ENCODE data around the gene CAMTA1.
A peak's percentile ranks its signal among the peaks of the same experiment; 100 is the strongest.
"Not testable (repeated sequence)": the region's sequence is repeated elsewhere in the genome, so short reads cannot be mapped to it uniquely, and the experiment has no call there.

Gene CAMTA1

DNA sequence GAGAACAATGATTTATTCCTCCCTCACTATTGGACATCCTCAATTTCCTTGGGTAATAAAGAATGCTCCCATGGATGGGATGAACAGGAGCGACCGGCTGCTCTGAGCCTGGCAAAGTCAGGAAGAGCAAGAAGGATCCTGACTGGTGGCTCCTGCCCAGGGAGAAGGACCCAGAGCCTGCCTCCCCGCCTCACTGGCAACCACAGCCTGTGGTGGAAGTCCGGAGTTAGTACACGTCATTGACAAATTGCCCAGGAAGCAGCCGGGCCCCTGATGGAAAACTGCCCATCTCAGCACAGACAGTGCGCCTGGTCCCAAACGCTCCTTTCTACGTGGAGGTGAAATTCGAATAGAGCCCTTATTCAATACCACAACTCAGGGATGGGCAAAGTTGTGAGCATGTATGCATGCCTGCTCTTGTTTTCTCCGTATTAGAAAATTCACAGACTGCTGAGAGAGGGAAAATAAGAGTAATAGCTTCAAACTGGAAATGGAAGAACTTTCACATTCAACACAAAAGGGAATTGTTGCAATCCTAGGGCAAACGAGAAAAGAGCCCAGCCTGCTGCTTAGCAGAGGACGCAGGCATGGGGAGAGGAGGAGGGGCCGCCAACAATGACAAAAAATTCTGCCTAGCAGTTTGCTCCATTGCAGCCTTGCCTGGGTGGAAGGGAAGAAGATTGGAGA lies 588.8 kb downstream of the CAMTA1 start:
- Histone ChIP-seq H3K4me3 (no peak overlapping the region), H3K27ac (no peak overlapping the region)

DNA sequence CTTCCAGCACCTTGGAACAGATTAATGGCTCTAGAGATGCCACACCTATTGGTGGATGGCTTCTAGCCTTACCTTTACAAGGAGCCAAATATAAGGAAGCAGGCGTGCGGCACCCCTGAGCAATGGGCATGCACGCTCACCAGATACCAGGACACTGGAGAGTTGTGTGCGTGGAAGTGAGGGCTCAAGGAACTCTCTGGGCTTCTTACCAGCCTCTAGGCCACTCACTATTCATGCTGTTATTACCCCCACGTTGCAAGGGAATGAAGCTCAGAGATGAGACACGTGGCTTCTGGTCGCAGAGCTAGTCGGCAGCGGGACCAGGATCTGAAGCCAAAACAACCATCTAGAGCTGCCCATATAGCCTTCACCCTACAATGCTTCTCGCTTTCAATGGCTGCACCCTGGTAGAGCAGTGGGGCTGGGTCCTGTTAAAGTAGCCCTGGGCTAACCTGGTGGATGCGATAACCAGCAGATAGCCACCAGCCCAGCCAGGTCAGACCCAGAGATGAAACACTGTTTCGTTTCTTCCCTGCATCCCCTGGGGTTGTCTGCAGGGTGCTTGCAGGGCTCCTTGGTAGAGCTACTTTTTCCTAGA lies 589.4 kb downstream of the CAMTA1 start:
- H3K27ac ChIP-seq, result no peak overlapping the region

DNA sequence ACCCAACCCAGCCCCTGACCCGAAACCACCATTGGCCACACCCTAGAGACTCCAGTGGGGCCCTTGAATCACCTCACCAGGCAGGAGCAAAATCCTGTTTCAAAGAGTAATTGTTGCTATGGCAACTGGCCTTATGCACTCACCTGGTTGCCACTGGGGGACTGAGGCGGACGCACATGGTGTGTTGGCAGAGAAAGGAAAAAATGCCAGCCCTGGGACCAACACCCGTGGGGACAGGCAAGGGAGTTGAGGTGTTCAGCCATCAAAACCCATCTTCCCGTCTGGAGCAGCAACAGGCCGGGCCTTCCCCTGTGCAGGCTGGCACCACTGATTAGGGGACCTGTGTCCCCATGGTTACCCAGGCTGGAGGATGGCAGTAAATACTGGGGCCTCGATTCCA lies 590.1 kb downstream of the CAMTA1 start:
- Histone ChIP-seq H3K27ac (no peak overlapping the region), H3K4me3 (no peak overlapping the region)

More for the DNA sequence above, 589.4 kb downstream of the CAMTA1 start:
- H3K4me3 ChIP-seq, result no peak overlapping the region

DNA sequence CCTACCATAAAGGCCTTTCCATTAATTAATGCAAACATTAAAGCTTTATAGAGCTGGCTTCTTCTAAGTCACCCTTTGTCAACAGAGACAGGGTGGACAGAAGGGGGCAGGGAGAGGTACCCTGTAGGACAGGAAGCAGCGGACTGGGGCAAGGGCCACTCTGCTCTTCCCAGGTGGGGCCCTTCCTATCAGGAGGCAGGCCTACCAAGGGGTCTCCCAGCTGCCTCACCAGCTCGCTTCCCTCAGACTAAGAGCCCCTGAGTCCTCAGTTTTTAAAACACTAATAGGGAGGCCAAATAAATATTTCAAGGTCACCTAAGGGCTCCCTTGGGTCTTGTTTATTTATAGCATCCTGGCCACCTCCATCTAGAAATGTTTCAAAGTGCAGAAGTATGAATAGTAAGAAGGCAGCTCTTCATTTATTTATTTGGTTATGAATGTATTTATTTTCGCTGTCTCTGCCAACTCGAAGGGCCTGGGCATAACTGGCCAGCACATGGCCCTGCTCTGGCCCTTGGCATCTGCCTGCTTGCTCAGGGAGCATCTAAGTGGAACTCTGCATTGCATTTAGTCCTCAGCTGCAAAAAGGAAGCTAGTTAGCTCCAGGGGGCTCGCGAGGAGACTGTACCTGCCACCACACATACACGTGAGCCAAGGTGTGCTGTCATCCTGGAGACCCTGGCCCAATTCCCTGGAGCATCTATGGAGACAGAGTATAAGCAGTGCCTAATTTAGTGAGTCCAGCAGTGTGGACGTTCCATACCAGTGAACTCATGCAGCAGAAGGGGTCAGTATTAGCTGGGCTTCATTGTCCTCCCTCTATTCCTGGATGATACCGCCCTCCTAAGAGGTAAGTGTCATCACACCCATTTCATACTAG lies 590.8 kb downstream of the CAMTA1 start:
- Histone ChIP-seq H3K4me3 (no peak overlapping the region), H3K27ac (no peak overlapping the region)

DNA sequence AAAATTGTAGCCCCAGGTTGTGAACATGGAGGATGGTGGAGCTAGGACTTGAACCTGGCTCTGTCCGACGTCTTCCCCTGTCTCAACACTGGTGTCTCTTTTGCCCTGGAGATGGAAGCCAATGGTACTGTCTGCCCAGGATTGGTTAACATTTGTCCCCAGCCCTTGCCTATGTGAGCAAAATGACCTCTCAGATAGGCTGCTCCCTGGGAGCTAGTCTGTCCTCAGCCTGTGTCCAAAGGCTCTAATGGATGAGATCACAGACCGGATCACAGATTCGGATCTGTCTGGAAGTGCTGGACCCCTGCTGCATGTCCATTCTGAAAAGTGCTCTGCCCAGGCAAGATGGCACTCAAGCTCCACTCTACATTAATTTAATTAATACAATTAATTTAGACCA lies 591.4 kb downstream of the CAMTA1 start:
- Histone ChIP-seq H3K27ac (no peak overlapping the region), H3K4me3 (no peak overlapping the region)

DNA sequence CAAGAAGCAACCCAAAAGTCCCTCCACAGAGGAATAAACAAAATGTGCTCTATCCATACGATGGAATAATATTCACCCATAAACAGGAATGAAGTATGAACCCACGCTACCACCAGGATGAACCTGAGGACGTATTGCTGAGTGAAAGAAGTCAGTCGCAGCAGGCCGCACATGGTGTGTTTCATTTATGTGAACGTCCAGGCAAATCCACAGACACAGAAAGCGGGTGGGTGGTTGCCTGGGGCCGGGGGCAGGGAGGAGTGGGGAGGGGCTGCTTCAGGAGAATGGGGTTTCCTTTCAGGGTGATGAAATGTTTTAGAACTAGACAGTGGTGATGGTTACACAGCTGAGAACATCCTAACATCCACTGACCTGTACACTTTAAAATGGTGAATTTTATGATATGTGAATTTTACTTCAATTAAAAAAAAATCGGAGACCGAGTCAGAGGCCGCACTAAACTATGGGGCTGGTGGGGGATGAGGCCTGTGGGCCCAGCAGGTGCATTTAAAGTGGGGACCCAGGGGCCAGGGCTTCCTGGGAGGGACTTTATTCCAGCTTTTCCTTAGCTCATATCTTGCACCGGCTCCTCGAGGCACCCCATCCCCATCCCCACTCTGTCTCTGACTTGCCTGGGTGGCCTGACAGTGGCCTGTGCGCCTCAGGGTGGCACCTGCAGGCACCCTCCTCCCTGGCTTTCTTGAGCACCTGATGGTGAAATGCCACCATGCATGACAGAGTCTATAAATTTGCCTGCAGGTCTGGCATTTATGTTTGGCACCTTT lies 593.3 kb downstream of the CAMTA1 start:
- no peak overlapping the region for H3K27ac ChIP-seq
- H3K4me3 ChIP-seq, result no peak overlapping the region

DNA sequence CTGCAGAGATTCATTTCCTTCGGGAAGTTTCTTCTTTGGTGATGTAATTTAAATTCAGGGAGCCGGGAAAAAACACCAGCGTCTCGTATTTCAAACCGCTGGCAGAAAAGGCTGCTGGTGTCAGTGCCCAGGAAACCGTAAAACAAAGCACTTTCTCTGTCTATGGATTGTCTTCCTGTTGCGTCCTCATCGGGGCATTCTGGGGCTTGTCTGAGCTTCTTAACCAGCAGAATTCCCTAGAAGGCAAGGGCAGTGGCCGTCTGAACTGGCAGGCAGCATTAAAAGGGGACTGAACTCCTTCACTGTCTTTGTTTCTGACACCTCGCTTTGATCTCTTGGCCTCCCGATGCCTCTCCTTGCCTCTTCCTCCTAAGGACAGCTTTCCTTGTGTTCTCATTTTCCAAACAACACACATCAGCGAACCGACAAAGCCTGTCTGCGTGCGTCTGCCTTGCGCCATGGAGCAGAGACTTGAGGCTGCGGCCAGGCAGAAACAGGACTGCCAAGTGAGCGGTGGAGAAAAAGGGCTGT lies 594.3 kb downstream of the CAMTA1 start:
- Histone ChIP-seq H3K27ac (peak overlapping the region in 2 of 21 experiments; percentile 4 to 19), H3K4me3 (no peak overlapping the region)

DNA sequence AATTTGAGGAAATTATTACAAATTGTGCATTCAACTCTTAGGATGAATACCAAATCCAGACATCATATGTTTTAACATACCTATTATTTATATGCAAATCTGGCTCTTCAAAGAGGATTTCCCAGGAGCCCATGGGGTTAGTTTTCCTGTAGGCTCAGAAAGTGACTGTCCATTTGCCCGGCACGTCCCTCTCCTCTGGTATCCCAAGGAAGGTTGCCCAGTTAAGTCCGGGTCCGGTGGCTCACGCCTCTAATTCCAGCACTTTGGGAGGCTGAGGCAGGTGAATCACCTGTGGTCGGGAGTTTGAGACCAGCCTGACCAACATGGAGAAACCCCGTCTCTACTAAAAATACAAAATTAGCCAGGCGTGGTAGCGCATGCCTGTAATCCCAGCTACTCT lies 594.8 kb downstream of the CAMTA1 start:
- H3K27ac ChIP-seq, H3K4me3 ChIP-seq: not testable (repeated sequence)

DNA sequence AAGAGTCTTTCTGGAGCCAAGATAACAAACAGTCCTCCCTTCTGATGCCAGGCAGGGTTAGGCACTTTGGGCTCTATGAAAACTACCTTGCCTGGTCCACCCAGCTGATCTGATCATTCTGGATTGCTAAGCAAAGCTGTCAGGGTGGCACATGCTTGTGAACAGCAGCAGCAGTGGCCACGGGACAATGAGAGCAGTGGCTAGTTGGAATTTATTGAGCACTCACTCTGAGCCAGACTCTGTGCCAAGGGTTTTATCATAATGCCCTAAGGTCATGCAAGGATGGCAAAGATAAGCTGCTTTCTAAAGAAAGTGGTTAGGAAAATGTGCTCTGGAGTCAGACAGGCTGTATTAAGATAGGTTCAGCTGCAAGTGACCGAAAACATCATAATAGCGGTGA lies 595.5 kb downstream of the CAMTA1 start:
- H3K27ac ChIP-seq, result no peak overlapping the region
- no peak overlapping the region for H3K4me3 ChIP-seq

DNA sequence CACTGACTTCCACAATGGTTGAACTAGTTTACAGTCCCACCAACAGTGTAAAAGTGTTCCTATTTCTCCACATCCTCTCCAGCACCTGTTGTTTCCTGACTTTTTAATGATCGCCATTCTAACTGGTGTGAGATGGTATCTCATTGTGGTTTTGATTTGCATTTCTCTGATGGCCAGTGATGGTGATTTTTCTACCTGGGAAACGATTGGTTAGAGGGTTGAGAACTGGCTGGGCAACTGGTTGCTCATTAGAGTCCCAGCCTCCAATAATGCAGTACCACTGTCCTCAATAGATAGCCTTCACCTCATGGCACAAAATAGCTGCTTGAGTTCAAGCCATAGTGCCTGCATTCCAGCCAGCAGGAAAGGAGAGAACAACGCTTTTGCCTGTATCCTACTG lies 596.5 kb downstream of the CAMTA1 start:
- H3K4me3 ChIP-seq, result not testable (repeated sequence)

DNA sequence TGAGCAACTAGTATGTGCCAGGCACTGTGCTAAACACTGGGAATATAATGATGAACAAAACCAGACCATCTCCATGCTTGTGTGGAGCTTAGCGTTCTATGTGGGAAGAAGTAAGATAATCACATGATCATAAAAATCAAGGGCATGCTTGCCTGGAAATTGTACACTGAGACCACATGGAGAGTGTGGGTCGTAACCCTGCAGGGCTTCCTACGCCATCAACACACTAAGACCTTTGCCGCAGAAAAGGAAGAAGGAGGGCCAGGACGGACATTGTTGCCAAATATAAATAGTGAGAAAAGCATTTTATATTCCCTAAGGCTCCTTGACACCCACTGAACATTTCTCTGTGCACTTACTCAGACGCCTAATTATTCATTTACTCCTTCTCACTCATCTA lies 597.7 kb downstream of the CAMTA1 start:
- Histone ChIP-seq H3K27ac (no peak overlapping the region), H3K4me3 (no peak overlapping the region)

More for the DNA sequence above, 596.5 kb downstream of the CAMTA1 start:
- H3K27ac ChIP-seq, result not testable (repeated sequence)

DNA sequence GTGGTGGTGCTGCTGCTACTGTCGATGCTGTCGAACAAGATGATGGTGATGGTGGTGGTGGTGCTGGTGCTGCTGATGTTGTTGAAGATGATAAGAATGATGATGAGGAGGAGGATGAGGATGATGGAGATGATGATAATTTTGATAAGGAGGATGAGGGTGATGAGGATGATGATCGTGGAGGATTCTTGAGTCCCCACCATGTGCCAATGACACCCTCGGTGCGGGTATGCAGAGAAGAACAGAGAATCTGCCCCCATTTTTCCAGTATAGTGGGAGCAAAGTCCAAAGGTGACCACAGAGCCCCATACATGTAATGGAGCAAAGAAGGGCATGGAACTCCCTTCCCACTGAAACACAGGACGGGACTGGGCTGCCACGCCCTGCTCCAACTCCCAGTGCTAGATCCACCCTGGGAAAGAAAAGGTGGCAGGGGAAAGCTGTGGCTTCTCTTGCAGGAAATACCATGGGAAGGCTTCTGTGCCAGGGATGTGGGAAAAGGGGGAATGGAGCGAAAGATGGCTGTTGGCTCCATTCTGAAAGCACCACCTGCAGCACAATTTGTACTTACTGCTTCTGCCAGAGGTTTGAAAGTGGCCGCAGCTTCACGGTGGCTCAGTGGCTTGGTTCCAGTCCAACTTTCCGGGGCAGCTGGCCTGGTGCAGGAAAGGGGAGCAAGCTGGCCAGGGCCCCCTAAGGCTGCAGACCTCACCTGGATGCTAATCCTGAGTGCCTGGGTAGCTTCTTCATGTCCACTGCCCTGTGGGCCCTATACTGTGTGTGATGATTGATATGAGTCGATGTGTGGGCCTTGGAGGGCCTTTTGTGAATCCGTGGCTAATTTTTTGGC lies 598.6 kb downstream of the CAMTA1 start:
- Histone ChIP-seq H3K27ac (no peak overlapping the region), H3K4me3 (no peak overlapping the region)

DNA sequence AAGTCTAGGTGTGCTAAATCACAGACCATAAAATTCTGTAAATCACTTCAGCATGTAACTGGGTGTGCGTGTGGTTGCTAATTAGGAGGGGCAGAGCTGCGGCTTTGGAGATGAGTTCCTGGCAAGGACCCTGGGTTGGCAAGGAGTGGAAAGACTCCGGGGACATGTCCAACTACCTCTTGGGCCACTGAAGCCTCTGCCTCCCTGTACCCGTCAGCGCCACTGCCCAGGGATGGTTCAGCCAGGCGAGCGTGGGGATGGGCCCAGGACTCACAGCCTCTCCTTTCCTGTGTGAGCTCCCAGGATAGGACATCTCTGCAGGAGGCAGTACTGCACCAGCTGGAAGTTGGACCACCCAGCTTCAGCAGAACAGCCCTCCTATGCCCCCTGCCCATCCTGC lies 599.4 kb downstream of the CAMTA1 start:
- Histone ChIP-seq H3K4me3 (no peak overlapping the region), H3K27ac (no peak overlapping the region)

DNA sequence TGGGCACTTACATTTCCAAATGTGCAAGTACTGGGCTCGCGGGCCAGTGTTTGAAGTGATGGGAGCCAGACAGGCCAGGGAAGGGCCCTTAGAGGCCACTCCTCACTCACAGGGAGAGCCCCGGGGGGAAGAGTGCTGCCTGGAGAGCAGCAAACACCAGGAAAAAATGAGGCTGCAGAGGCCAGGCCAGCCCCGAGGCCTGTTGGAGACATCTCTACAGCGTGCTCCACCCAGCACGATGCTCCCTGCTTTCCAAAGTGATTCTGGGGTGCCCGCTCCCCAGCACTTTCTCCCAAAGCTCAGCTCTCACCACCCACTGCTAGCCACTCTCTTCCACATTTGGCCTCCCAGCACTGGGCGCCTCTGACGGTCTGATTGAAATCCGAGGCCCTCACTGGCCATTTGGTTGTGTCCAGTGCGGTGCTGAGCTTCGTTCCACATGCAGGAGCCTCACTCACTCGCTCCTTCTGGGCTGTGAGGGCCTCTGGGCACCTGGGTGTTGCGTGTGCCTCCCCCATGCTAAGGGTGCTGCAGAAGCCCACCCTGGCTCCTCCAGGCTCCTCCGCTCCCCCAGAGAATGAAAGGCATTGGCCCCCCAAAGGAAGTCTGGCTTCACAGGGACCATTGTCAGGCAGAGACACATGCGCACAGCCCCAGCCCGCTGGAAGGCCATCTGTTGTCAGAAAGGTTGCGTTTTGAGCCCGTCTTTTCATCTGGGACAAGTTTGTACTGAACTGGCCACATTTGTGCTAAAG lies 600.4 kb downstream of the CAMTA1 start:
- no peak overlapping the region for H3K4me3 ChIP-seq
- no peak overlapping the region for H3K27ac ChIP-seq

DNA sequence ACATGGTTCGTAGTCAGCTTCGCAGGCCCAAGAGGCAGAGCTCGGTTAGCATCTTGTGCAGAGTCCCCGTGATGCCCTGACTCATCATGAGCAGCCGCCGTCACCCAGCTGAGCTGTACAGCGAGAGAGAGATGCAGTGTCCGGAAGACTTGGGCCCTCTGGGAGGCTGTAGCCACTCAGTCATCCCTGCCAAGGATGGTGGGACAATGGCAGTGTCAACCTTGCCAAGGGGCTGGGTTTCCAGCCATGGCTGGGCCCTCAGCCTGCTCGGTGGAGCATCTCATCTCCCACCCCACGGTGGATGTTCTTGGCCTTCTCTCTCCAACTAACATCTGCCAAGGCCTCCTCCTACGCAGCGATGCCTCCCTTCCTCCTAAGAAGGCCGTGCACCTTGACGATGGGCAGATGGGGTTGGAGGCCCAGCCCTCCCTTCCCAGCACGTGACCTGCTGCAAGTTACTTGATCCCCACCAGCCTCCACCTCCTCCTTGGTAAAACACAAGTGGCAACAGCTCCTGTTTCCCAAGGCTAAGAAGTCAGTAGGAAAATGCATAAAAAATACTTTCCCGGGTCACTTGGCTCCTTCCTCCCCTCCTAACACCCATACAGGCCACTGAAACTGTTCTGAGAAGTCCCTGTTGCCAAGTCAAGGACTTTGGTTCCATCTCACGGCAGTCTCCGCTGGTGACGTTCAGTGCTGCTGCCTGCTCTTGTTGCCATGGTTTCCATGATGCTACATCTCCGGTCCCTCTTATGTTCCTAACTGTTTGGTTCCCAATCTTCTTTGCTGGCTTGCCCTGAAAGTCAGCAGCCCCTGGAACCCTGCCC lies 601.2 kb downstream of the CAMTA1 start:
- Histone ChIP-seq H3K27ac (no peak overlapping the region), H3K4me3 (no peak overlapping the region)

DNA sequence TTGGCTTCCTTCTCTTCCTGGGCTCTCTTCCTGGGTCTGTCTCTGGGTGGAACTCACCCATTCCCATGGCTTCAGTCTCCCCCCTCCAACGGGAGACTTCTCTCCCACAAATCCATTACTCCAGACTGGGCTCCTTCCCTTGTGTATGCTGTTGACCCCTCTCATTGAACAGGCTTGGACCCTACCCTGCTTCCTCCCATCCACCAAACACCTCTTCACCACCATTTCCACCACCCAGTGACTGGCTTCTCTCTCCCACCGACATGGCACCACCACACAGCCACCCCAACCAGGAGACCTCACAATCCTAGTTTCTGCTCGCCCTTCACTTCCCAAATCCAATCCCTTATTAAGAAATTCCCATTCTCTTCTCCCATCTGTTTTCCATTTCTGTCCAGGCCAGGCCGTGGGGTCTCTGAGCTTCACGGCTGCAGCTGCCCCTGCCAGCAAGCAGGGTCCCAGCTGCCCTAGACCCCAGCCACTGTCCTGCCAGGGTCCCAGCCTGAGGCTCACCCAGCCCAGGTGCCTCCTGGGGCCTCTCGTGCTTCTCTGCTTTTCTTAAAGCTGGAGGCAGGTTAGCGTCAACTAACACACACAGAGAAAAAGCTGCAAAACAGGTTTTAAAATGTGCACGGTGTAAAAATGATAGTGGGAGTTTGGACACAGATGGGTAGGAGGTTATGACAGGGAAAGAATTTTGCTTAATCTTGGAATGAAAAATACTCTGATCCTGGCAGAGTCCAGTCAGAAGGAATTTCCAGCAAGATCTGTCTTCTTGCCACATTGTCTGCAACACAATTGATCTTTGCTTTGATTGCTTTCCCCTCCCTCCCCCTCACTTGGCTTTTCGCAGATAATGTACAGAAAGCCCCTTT lies 602.0 kb downstream of the CAMTA1 start:
- Histone ChIP-seq H3K4me3 (no peak overlapping the region), H3K27ac (peak overlapping the region in 1 of 21 experiments; percentile 44)
